PC-3 (cell line): ENCODE measurements around the gene HNF4A. TPM values are rescaled to one million over a fixed set of nuclear protein-coding genes. Genes with fewer than 3 reads are reported as not detected.
A peak's percentile ranks its signal among the peaks of the same experiment; 100 is the strongest.

ENCODE experiments used
- ATAC-seq: fragments of 200-7000 bp; cut with Tn5 transposase; 2 replicates; pipeline ENCODE4 v1.9.1; 2020; ENCODE audit warnings: mild to moderate bottlenecking, moderate library complexity
- BruUV-seq: library from RNA; stranded (reverse); fragments of 400-500 nt; replicated peaks from 2 replicates; lab custom pipeline; 2021; lab: Mats Ljungman, UMichigan
- CTCF ChIA-PET: fragments of 300-600 bp; sonication (Branson Sonifier 250); formaldehyde crosslinking; loops from one replicate; lab custom pipeline; 2022; ENCODE audit warnings: antibody characterized with exemption; lab: Charles Lee
- POLR2A ChIA-PET: fragments of 300-600 bp; sonication (Branson Sonifier 250); formaldehyde crosslinking; loops from one replicate; lab custom pipeline; 2022; ENCODE audit warnings: antibody characterized with exemption; ENCODE audit not compliant: unreplicated experiment; lab: Charles Lee
- DNase-seq: peaks from one replicate; pipeline ENCODE4 v3.0.0-alpha.2; 2015
- H2AFZ ChIP-seq: fragments of 300-600 bp; sonication (generic); 2 replicates; pipeline ENCODE4 v1.6.0; 2016; ENCODE audit warnings: antibody characterized with exemption, low read length
- H3F3A ChIP-seq: fragments of 300-600 bp; sonication (generic); one replicate; pipeline ENCODE4 v1.6.0; 2017; ENCODE audit warnings: antibody characterized with exemption, low read length, control low read depth, mild to moderate bottlenecking; ENCODE audit not compliant: unreplicated experiment
- H3K27ac ChIP-seq: fragments of 300-600 bp; sonication (generic); 2 replicates; pipeline ENCODE4 v1.5.1; 2016; ENCODE audit warnings: mild to moderate bottlenecking, low read length
- H3K27me3 ChIP-seq: fragments of 300-600 bp; sonication (generic); 2 replicates; pipeline ENCODE4 v1.6.1; 2016; ENCODE audit warnings: low read length, mixed read lengths
- H3K36me3 ChIP-seq: fragments of 300-600 bp; sonication (generic); 2 replicates; pipeline ENCODE4 v1.6.1; 2016; ENCODE audit warnings: low read depth, mixed run types, low read length, mixed read lengths
- H3K4me1 ChIP-seq: fragments of 300-600 bp; sonication (generic); 2 replicates; pipeline ENCODE4 v1.5.1; 2016; ENCODE audit warnings: low read length; ENCODE audit not compliant: insufficient read depth
- H3K4me2 ChIP-seq: fragments of 300-600 bp; sonication (generic); 2 replicates; pipeline ENCODE4 v1.6.0; 2016; ENCODE audit warnings: low read length
- H3K4me3 ChIP-seq: fragments of 300-600 bp; sonication (generic); 2 replicates; pipeline ENCODE4 v1.5.1; 2016; ENCODE audit warnings: mild to moderate bottlenecking, low read length, mixed read lengths
- H3K79me2 ChIP-seq: fragments of 300-600 bp; sonication (generic); 2 replicates; pipeline ENCODE4 v1.6.1; 2017; ENCODE audit warnings: low read length, mixed read lengths
- H3K9ac ChIP-seq: fragments of 300-600 bp; sonication (generic); 2 replicates; pipeline ENCODE4 v1.6.0; 2016; ENCODE audit warnings: mild to moderate bottlenecking, low read length
- H3K9me2 ChIP-seq: fragments of 300-600 bp; sonication (generic); replicated peaks from 2 replicates; pipeline ENCODE4 v1.6.1; 2016; ENCODE audit warnings: mixed run types, low read length, mixed read lengths
- H3K9me3 ChIP-seq: fragments of 300-600 bp; sonication (generic); 2 replicates; pipeline ENCODE4 v1.6.1; 2016; ENCODE audit warnings: low read length, mixed read lengths
- H4K20me1 ChIP-seq: fragments of 300-600 bp; sonication (generic); 2 replicates; pipeline ENCODE4 v1.6.1; 2016; ENCODE audit warnings: low read length, mixed read lengths
- EZH2 ChIP-seq: fragments of 300-600 bp; sonication (generic); IDR thresholded peaks from one replicate; pipeline ENCODE4 v1.6.1; 2017; ENCODE audit warnings: antibody characterized with exemption, mild to moderate bottlenecking, low read length; ENCODE audit not compliant: unreplicated experiment
- EZH2phosphoT487 ChIP-seq: fragments of 300-600 bp; sonication (generic); IDR thresholded peaks from 2 replicates; pipeline ENCODE4 v1.6.1; 2018; ENCODE audit warnings: mild to moderate bottlenecking, antibody characterized with exemption, low read length, borderline replicate concordance
- intact Hi-C: fragments of 100-400 bp; cut with micrococcal nuclease; formaldehyde crosslinking; loops from 2 replicates; pipeline ENCODE4 v1.9.0; 2023
- total RNA-seq: library from RNA; depleted of rRNA; stranded (reverse); fragments of >200 nt; gene quantifications from 2 replicates; pipeline ENCODE4 v1.2.3, GENCODE V29; 2014
- TF ChIP-seq, protein P1 (sequence below): fragments of 300-600 bp; sonication (generic); conservative IDR thresholded peaks from 2 replicates; pipeline ENCODE4 v1.5.1; 2017; ENCODE audit warnings: antibody characterized with exemption, low read depth, mild to moderate bottlenecking, low read length

Gene HNF4A
- total RNA-seq, 1 experiment from 2014 or later: not detected

DNA sequence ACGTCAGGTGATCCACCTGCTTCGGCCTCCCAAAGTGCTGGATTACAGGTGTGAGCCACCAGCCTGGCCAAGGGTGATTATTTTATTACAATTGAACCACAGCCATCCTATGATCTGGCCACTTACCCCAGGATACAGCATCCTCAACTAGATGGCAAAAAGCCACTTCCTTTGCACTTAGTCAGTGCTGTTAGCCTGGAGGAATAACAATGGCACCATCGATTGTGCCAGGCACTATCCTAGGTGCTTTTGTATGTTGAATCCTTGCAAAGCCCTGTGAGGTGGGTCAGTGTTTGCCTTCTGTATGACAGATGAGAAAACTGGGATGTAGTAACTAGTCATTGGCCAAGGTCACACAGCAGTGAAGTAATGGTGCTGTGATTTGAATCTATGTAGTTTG is 109.0 kb downstream of the HNF4A start:
- ChIA-PET POLR2A (no interaction called here), CTCF (no interaction called here)
- BruUV-seq: no TSS peak
- H3K4me2 ChIP-seq: peak overlapping the region; percentile 49
- no peaks in the 10 kb centered on the region for H3K9me3 ChIP-seq
- no peaks in the 10 kb centered on the region for H3K36me3 ChIP-seq
- ATAC-seq (peak; percentile 60), DNase-seq (peak; percentile 85)
- H3F3A ChIP-seq: no peaks in the 10 kb centered on the region
- no peak overlapping the region for H3K4me3 ChIP-seq
- peaks cover 19% of the 10 kb centered on the region for H3K4me1 ChIP-seq
- TF ChIP-seq EZH2: no peak
- TF ChIP-seq, protein P1, sequence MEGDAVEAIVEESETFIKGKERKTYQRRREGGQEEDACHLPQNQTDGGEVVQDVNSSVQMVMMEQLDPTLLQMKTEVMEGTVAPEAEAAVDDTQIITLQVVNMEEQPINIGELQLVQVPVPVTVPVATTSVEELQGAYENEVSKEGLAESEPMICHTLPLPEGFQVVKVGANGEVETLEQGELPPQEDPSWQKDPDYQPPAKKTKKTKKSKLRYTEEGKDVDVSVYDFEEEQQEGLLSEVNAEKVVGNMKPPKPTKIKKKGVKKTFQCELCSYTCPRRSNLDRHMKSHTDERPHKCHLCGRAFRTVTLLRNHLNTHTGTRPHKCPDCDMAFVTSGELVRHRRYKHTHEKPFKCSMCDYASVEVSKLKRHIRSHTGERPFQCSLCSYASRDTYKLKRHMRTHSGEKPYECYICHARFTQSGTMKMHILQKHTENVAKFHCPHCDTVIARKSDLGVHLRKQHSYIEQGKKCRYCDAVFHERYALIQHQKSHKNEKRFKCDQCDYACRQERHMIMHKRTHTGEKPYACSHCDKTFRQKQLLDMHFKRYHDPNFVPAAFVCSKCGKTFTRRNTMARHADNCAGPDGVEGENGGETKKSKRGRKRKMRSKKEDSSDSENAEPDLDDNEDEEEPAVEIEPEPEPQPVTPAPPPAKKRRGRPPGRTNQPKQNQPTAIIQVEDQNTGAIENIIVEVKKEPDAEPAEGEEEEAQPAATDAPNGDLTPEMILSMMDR: no peak
- TF ChIP-seq EZH2phosphoT487: no peak
- no peaks in the 10 kb centered on the region for H3K9me2 ChIP-seq
- no peaks in the 10 kb centered on the region for H3K79me2 ChIP-seq
- peak overlapping the region; percentile 7; the same call in 1 of the 2 replicates for H3K9ac ChIP-seq
- H4K20me1 ChIP-seq: no peaks in the 10 kb centered on the region
- H3K27me3 ChIP-seq: no peaks in the 10 kb centered on the region
- peak overlapping the region; percentile 27 for H2AFZ ChIP-seq
- peak overlapping the region; percentile 63 for H3K27ac ChIP-seq
- intact Hi-C loops: no loop called here

DNA sequence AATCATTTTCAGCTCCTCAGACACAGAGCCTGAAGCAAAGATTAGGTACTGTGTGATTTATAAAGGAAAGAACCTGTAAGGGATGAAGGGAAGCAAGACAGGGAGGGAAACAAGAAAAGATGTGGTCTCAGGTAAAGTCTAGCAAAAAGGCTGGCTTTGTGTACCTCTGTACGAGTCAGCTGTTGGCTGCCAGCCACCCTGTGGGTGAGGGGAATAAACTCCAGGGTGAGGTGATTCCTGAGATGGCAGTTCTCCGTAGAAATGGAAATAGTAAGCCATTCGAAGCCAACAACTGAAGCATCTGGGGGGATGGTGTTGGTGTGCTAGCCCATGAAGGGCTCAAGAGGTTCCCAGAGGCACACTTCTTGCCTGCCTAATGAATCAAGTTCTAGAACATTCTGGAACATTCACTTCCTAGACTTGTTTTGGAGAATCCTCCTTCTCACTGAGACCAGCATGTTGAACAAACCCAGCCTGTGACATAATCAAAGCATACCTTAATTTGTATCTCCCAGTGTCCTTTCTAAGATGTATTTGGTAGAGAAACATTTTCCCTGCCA is 109.6 kb downstream of the HNF4A start:
- intact Hi-C loops: no loop called here
- peaks cover 19% of the 10 kb centered on the region for H3K4me1 ChIP-seq
- ChIA-PET POLR2A (no interaction called here), CTCF (no interaction called here)
- BruUV-seq: no TSS peak
- no peak overlapping the region for H3K4me3 ChIP-seq
- H3F3A ChIP-seq: no peaks in the 10 kb centered on the region
- no peaks in the 10 kb centered on the region for H3K36me3 ChIP-seq
- H3K27me3 ChIP-seq: no peaks in the 10 kb centered on the region
- no peaks in the 10 kb centered on the region for H3K9me3 ChIP-seq
- H2AFZ ChIP-seq: peak overlapping the region; percentile 27
- peak overlapping the region; percentile 7; the same call in 1 of the 2 replicates for H3K9ac ChIP-seq
- H3K27ac ChIP-seq: peak overlapping the region; percentile 63
- H3K4me2 ChIP-seq: peak overlapping the region; percentile 49
- no peaks in the 10 kb centered on the region for H3K79me2 ChIP-seq
- no peaks in the 10 kb centered on the region for H4K20me1 ChIP-seq
- ATAC-seq: peak; percentile 30
- no peak for TF ChIP-seq EZH2phosphoT487
- TF ChIP-seq, protein P1: no peak
- no peak for TF ChIP-seq EZH2
- peak; percentile 73 for DNase-seq
- H3K9me2 ChIP-seq: no peaks in the 10 kb centered on the region

DNA sequence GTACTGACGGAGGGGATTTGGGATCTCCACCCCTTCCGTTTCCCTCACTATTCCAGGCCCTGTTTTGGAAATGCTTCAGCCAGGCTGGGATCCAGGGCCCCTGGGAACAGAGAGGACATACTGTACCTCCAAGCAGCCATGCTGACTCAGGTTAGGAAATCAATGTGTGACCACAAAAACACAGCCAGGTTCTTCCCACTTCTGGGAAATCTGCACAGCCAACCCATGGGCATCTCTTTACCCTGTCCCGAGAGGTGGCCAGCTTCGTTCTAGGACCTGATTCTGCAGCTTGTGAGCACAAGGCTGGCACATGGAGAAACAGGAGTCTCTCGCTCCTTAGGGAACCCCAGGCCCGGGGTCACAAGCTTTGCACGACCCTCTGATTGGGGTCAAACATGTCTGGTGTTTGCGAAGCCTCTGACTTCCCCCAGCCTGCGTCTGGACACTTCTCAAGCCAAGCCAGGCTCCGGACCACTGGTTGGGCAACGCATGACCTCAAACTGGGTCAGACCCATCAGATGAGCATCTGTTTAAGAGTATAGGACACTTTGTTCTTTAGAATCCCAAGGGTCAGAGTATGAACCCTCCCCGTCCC is 111.9 kb downstream of the HNF4A start:
- peaks cover 12% of the 10 kb centered on the region for H3K4me1 ChIP-seq
- CTCF ChIA-PET: no interaction called here
- H3K79me2 ChIP-seq: no peaks in the 10 kb centered on the region
- no TSS peak for BruUV-seq
- no peak overlapping the region for H3K27ac ChIP-seq
- no peak overlapping the region for H3K4me3 ChIP-seq
- TF ChIP-seq, protein P1: no peak
- TF ChIP-seq EZH2: no peak
- no peak for TF ChIP-seq EZH2phosphoT487
- no peaks in the 10 kb centered on the region for H3K36me3 ChIP-seq
- no peaks in the 10 kb centered on the region for H3K9me2 ChIP-seq
- DNase-seq (no peak), ATAC-seq (no peak)
- no peak overlapping the region for H3K4me2 ChIP-seq
- no peak overlapping the region for H2AFZ ChIP-seq
- POLR2A ChIA-PET: no interaction called here
- no peaks in the 10 kb centered on the region for H4K20me1 ChIP-seq
- intact Hi-C loops: no loop called here
- H3K9me3 ChIP-seq: no peaks in the 10 kb centered on the region
- no peak overlapping the region for H3K9ac ChIP-seq
- no peaks in the 10 kb centered on the region for H3F3A ChIP-seq
- H3K27me3 ChIP-seq: no peaks in the 10 kb centered on the region
